Panc1 (cell line): Measurements from ENCODE around the gene TPBG. TPM values are rescaled to one million over a fixed set of nuclear protein-coding genes. Genes with fewer than 3 reads are reported as not detected.

Experiments
- ATAC-seq: fragments of 200-7000 bp; cut with Tn5 transposase; 2 replicates; pipeline ENCODE4 v1.9.1; 2020; ENCODE audit warnings: mild to moderate bottlenecking, moderate library complexity
- BruUV-seq: library from RNA; stranded (reverse); fragments of 400-500 nt; replicated peaks from 2 replicates; lab custom pipeline; 2021; lab: Mats Ljungman, UMichigan
- CTCF ChIA-PET: fragments of 300-600 bp; sonication (Branson Sonifier 250); formaldehyde crosslinking; loops from one replicate; lab custom pipeline; 2022; ENCODE audit warnings: antibody characterized with exemption; lab: Charles Lee
- POLR2A ChIA-PET: fragments of 300-600 bp; sonication (Branson Sonifier 250); formaldehyde crosslinking; loops from one replicate; lab custom pipeline; 2022; ENCODE audit warnings: antibody characterized with exemption; lab: Charles Lee
- DNase-seq: peaks from one replicate; pipeline ENCODE4 v3.0.0-alpha.2; 2010; ENCODE audit warnings: low read depth, low spot score
- H3K27ac ChIP-seq: 2 replicates; pipeline ENCODE4 v1.5.1; 2011; ENCODE audit warnings: mild to moderate bottlenecking, low read length, inconsistent platforms
- H3K27me3 ChIP-seq: fragments of 200-500 bp; sonication (Bioruptor generic); 2 replicates; pipeline ENCODE4 v1.6.0; 2014; ENCODE audit warnings: low read length, inconsistent platforms; ENCODE audit not compliant: control insufficient read depth, insufficient read depth
- H3K36me3 ChIP-seq: fragments of 200-500 bp; sonication (Bioruptor generic); 2 replicates; pipeline ENCODE4 v1.5.1; 2014; ENCODE audit warnings: inconsistent platforms, mild to moderate bottlenecking, low read length, moderate library complexity; ENCODE audit not compliant: control insufficient read depth, insufficient read depth
- H3K4me1 ChIP-seq: 2 replicates; pipeline ENCODE4 v1.5.1; 2011; ENCODE audit warnings: inconsistent platforms, mild to moderate bottlenecking, low read length, moderate library complexity; ENCODE audit not compliant: control insufficient read depth, insufficient read depth
- H3K4me3 ChIP-seq, 2 experiments: 2 replicates each; pipeline ENCODE4 v1.5.1; 2011 to 2012; ENCODE audit warnings: low read depth in 2 of 2, low read length in 2 of 2, mild to moderate bottlenecking in 2 of 2, inconsistent platforms in 1 of 2, moderate library complexity in 1 of 2
- H3K9me3 ChIP-seq: fragments of 200-500 bp; sonication (Bioruptor generic); 2 replicates; pipeline ENCODE4 v1.5.1; 2014; ENCODE audit warnings: low read depth, mild to moderate bottlenecking, inconsistent platforms, low read length, moderate library complexity; ENCODE audit not compliant: control insufficient read depth, insufficient read depth
- CTCF ChIP-seq: fragments of 450-650 bp; IDR thresholded peaks from 2 replicates; pipeline ENCODE4 v1.5.1; 2017; ENCODE audit warnings: mild to moderate bottlenecking
- POLR2AphosphoS5 ChIP-seq: IDR thresholded peaks from 2 replicates; pipeline ENCODE4 v1.6.1; 2012; ENCODE audit warnings: mild to moderate bottlenecking, low read depth, low read length, moderate library complexity
- SIN3A ChIP-seq: IDR thresholded peaks from 2 replicates; pipeline ENCODE4 v1.6.1; 2012; ENCODE audit warnings: low read depth, mild to moderate bottlenecking, low read length, moderate library complexity, borderline replicate concordance; ENCODE audit not compliant: insufficient read depth
- TCF7L2 ChIP-seq: IDR thresholded peaks from 2 replicates; pipeline ENCODE4 v1.6.1; 2011; ENCODE audit warnings: mild to moderate bottlenecking, low read depth, low read length, inconsistent platforms
- in situ Hi-C: cut with HindIII; loops from 2 replicates; pipeline ENCODE4 v1.10.0; 2016; ENCODE audit warnings: low sequenced_read_pairs, low pct_unique_long_range_greater_than_20kb
- intact Hi-C: fragments of 100-400 bp; cut with micrococcal nuclease; formaldehyde crosslinking; loops from one replicate; pipeline ENCODE4 v1.10.0; 2022; ENCODE audit not compliant: unreplicated experiment
- total RNA-seq: library from RNA; stranded (reverse); gene quantifications from one replicate; pipeline ENCODE4 v1.2.1, GENCODE V29; 2021; ENCODE audit not compliant: unreplicated experiment
- TF ChIP-seq, protein P1 (sequence below), 2 experiments: IDR thresholded peaks; 2 replicates each; pipeline ENCODE4 v1.6.1; 2011 to 2012; ENCODE audit warnings: low read depth in 2 of 2, control low read depth in 1 of 2, low read length in 1 of 2, mild to moderate bottlenecking in 1 of 2, moderate library complexity in 1 of 2; ENCODE audit not compliant: insufficient read depth in 1 of 2

TPBG gene
- total RNA-seq, 1 experiment from 2014 or later = 84.1 TPM

GRCh38 chr6:82360552-82360951 is 3.1 kb upstream of the TPBG start:
- POLR2A ChIA-PET = no interaction called here
- intact Hi-C loops = loop anchor here (5.0 to 10.0 kb wide), 4 partner anchors 88 to 694 kb away; partner anchors contain the start of gene IBTK
- no TSS peak for BruUV-seq
- in situ Hi-C loops = no loop called here
- ATAC-seq (no peak), DNase-seq (no peak)
- CTCF ChIA-PET = no interaction called here
- TF ChIP-seq TCF7L2 (no peak), SIN3A (no peak), CTCF (no peak), POLR2AphosphoS5 (no peak)
- TF ChIP-seq, protein P1, sequence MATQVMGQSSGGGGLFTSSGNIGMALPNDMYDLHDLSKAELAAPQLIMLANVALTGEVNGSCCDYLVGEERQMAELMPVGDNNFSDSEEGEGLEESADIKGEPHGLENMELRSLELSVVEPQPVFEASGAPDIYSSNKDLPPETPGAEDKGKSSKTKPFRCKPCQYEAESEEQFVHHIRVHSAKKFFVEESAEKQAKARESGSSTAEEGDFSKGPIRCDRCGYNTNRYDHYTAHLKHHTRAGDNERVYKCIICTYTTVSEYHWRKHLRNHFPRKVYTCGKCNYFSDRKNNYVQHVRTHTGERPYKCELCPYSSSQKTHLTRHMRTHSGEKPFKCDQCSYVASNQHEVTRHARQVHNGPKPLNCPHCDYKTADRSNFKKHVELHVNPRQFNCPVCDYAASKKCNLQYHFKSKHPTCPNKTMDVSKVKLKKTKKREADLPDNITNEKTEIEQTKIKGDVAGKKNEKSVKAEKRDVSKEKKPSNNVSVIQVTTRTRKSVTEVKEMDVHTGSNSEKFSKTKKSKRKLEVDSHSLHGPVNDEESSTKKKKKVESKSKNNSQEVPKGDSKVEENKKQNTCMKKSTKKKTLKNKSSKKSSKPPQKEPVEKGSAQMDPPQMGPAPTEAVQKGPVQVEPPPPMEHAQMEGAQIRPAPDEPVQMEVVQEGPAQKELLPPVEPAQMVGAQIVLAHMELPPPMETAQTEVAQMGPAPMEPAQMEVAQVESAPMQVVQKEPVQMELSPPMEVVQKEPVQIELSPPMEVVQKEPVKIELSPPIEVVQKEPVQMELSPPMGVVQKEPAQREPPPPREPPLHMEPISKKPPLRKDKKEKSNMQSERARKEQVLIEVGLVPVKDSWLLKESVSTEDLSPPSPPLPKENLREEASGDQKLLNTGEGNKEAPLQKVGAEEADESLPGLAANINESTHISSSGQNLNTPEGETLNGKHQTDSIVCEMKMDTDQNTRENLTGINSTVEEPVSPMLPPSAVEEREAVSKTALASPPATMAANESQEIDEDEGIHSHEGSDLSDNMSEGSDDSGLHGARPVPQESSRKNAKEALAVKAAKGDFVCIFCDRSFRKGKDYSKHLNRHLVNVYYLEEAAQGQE (IDR thresholded peaks at IDR 0.05; ENCODE audit: insufficient read depth in 1 of 2, low read depth in 2 of 2, low read length in 1 of 2) = no peak
- peaks cover 2% of the 10 kb centered on the region; the same call in 1 of the 2 replicates for H3K27me3 ChIP-seq
- no peak overlapping the region for H3K27ac ChIP-seq
- H3K4me3 ChIP-seq = no peak overlapping the region
- H3K9me3 ChIP-seq = no peaks in the 10 kb centered on the region
- peaks cover 9% of the 10 kb centered on the region for H3K4me1 ChIP-seq
- peaks cover 3% of the 10 kb centered on the region; the same call in 1 of the 2 replicates for H3K36me3 ChIP-seq

DNA sequence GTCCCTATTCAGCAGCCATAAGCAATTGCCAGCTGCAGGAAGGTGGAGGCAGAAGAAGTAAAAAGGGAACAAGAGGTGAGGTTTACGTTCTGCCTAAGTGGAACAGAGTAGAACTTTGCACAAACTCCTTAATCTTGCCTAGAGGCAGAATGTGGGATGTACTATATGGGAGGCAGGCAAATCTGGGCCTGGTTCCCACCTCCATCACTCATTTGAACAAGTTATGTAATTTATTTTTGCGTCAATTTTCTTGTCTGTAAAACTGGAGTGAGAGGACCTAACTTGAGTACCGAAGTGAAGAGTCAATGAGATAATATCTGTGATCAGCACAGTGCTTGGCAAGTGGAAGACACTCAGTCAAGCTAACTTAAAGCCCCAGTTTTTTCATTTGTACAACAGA is 2.0 kb upstream of the TPBG start:
- BruUV-seq = no TSS peak
- intact Hi-C loops = loop anchor here (5.0 to 10.0 kb wide), 4 partner anchors 89 to 693 kb away; partner anchors contain the start of gene IBTK
- Histone ChIP-seq H3K4me3 (no peak overlapping the region), H3K27ac (no peak overlapping the region), H3K36me3 (peaks cover 9% of the 10 kb centered on the region), H3K4me1 (peaks cover 20% of the 10 kb centered on the region), H3K9me3 (no peaks in the 10 kb centered on the region), H3K27me3 (peaks cover 2% of the 10 kb centered on the region; the same call in 1 of the 2 replicates)
- DNase-seq (no peak), ATAC-seq (no peak)
- TF ChIP-seq CTCF = no peak
- TF ChIP-seq, protein P1 (IDR thresholded peaks at IDR 0.05; ENCODE audit: insufficient read depth in 1 of 2, low read depth in 2 of 2, low read length in 1 of 2) = no peak
- in situ Hi-C loops = no loop called here
- ChIA-PET POLR2A (no interaction called here), CTCF (no interaction called here)
